Stimulated activated CD4-positive, alpha-beta T cell treated with anti-CD3 and anti-CD28 coated beads, Interleukin-4, amount 100 ng/mL, for 24 hours (primary cell): ENCODE results near the gene MET.

ENCODE experiments used
- DNase-seq: peaks from one replicate; pipeline ENCODE4 v3.0.0-alpha.2; 2020

The MET gene

GRCh38 chr7:116665332-116665996 lies 6.5 kb upstream of the MET start:
- DNase-seq: no peak

DNA sequence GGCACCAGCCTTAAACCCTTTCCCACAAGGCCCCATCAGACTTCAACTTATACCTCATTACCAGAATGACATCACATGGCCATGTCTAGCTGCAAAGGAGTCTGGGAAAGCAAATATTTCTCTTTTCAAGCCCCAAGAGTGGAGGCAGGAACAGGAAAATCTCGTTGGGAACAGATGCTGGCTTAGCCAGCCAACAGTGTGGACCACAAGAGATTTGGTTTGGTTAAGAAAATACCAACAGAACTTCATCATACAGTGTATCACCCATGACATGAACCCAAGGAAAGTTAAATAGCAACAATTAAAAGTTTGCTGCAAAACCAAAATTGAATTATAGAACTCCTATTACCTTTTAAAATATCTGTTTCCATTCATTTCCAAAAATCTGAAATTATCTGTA lies 2.2 kb upstream of the MET start:
- no peak for DNase-seq

DNA sequence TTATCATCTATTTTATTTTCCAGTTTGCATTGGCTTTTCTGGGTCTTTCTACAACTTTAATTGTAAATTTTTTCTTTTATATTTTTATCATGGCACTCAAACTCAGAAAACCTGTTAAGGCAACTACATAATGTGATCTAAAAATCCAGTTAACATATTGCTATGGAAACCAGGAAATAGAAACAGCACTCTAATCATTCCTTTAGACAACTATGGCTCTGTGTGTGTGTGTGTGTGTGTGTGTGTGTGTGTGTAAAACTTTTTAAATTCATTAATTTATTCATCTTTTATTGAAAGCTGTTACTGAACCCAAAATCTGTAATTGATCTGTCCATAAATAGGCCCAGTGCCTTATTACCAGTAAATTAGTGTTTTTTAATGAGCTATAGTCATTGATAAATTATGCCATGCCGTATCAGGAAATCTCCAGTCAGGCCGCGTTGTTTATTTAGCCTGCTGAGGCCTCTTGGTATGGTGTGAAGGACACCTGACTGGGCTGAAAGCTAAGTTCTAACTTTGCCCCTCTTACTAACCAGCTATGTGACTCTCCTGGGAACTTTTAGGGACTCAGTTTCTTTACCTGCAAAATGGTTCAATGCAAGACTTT lies 1.5 kb upstream of the MET start:
- no peak for DNase-seq

GRCh38 chr7:116671111-116671510 lies 885 bp upstream of the MET start:
- DNase-seq: no peak

DNA sequence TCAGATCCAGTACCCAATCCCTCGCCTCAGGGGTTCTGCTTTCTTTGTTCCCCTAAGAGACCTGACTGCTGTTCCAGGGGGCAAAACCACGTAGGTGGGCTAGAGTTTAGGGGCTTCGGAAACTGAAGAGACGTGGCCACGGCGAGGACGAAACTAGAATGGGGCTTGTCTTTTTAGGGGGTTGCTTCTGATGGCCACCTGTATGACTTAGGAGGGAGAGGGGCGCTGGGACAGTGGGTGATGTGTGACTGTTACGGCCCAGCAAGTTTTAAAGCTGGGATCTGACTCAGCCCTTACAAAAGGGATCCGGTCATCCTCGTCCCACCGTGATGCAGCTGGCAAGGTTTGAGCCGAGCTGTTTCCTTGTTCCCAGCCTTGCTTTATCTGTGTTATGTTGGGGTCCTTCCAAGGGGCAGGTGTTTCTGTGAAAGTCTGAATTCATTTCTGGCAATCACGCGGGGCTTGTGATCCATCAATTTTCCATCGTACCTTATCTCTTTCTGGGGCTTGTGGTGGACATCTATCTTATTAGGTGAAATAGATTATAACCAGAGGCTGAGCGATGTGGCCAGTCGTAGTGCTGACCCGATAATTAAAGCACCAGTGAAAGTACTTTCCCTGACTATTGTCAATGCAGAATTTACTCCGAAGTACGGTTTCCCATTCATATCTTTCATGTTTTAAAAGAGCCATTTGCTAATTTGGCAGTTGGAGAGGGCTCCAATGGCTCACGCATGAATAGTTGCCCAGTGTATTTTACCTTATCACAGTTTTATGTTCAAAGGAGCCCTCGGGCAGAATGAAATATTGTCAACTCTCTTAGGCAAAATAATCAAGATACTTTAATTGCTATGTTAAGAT lies 830 bp downstream of the MET start:
- DNase-seq: no peak

- DNase-seq: no peak
These were observed 1.5 kb downstream of the MET start for GRCh38 chr7:116673457-116673865.

GRCh38 chr7:116674508-116675173 lies 2.6 kb downstream of the MET start:
- DNase-seq: no peak

- DNase-seq: no peak
These were observed 3.9 kb downstream of the MET start for GRCh38 chr7:116675812-116676355.

- DNase-seq: no peak
These were observed 6.8 kb downstream of the MET start for GRCh38 chr7:116678780-116679179.

DNA sequence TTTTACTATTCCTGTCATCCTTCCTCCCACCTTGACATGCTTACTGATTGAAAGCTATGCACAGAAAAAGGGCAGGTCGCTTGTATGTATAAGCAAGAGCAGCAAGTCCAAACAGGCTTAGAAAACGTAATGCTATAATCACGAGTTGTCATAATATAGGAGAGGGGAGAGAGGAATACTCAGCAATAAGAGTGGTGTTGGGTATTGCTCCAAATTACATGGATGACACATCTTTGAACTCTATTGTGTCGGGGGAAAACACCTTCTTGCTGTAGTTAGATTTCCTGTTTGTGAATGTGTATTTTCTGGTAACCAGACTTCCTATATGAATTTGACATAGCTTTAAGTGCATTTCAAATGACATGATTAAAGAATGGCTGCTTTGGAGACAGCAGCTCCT lies 7.5 kb downstream of the MET start:
- no peak for DNase-seq

DNA sequence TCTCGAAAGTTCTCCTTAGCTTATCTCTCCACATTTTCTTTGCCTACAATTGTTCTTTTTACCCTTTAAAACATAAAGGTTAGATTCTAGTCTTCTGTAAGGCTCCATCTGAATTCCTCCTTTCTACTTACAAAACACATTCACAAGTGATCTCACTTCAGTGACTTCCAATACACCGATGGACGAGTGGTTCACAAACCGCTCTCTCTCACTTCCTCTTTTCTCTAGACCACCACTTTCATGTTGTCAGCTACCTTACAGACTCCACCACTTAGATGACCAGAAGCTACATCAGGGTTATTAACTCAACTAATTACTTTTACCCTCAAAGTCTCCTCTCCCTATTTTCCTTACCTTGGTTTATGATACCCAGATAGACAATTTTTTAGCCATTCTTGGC lies 11.8 kb downstream of the MET start:
- no peak for DNase-seq

GRCh38 chr7:116686033-116686432 lies 14.0 kb downstream of the MET start:
- DNase-seq: no peak

GRCh38 chr7:116686812-116687419 lies 14.9 kb downstream of the MET start:
- no peak for DNase-seq

- no peak for DNase-seq
These were observed 15.8 kb downstream of the MET start for GRCh38 chr7:116687801-116688201.

DNA sequence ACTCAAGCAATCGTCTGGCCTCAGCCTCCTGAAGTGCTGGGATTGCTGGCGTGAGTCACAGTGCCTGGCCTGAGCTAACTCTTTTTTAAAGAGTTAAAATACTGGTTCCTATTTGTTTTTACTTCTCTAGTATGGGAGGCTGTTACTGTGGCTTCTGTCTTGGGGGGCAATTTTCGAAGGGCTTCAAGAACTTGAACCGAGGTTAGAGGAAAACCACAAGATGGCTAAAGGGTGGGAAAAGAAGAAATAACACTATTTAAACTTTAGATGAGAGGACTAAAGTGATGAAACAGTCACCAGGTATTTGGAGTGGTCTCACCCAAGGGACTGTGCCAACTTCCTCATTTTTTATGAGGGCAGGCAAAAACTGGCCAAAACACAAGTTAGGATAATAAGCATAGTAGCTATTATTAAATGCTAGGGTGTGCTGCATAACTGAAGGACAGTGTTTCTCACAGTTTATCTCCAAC lies 17.8 kb downstream of the MET start:
- no peak for DNase-seq

DNA sequence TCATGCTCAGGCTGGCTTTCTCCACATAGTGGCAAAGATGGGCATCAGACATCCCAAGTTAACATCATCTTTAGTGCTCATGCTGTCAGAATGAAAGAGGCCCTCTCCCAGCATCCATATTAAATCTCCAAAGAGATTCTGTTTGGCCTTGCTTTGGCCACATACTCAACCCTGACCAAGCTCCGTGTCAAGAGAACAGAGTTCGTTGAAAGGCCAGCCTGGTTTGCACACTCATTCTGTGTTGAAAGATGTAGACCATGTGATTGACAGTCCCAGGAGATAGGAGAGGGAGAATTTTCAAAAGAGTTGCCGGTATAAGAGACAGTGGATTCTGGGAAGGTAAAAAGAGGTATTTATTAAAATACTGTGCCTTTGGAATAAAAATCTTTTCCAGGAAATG lies 19.7 kb downstream of the MET start:
- DNase-seq: no peak

GRCh38 chr7:116692401-116693308 lies 20.7 kb downstream of the MET start:
- no peak for DNase-seq

GRCh38 chr7:116696707-116697106 lies 24.7 kb downstream of the MET start:
- DNase-seq: no peak

- DNase-seq: no peak
These were observed 25.2 kb downstream of the MET start for GRCh38 chr7:116697152-116697551.

DNA sequence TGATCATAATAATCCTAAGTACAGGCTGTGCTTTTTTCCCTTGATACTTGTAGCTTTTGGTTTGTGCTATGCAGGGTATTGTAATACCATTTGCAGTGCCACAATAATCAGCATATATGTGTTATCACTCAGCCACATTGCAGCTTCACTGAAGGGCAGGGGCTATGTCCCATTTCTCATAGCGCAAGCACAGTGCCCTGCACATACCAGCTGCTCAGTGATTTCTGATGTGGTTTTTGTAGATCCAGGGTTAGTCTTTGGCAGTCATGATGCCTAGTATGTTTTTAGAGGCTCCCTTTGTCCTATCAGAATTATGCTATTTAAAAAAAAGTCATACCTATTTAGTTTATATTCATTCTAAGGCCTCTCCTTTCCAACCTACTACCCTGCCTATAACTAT lies 25.8 kb downstream of the MET start:
- no peak for DNase-seq

GRCh38 chr7:116698396-116698795 lies 26.4 kb downstream of the MET start:
- no peak for DNase-seq
